GM19035 (cell line): ENCODE data around the gene CCL28.
"Not testable (repeated sequence)": the region's sequence is repeated elsewhere in the genome, so short reads cannot be mapped to it uniquely, and the experiment has no call there.

Experiments used
- ATAC-seq: cut with Tn5 transposase; IDR thresholded peaks from one replicate; pipeline ENCODE4 v1.9.1; 2021; ENCODE audit not compliant: unreplicated experiment

CCL28 gene, protein sequence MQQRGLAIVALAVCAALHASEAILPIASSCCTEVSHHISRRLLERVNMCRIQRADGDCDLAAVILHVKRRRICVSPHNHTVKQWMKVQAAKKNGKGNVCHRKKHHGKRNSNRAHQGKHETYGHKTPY

DNA sequence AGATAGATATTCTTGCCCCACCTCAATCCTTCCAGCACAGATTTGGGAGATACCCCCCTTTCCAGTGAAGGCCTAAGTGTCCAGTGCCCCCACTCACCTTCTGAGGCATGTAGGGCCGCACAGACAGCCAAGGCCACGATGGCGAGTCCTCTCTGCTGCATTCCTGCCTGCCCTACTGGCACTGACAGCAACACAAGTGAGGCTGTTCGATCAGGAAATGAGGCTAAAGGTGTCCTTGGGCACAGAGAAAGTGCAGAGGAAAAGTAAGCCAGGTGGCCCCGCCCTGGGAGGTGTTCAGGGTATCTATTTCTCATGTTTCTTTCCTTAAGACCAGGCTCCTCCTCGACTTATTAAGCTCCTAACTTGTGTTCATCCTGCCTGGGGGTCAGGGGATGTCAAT lies at the start of gene CCL28:
TSS of gene CCL28 (minus strand) at position 236 of the 400 bp plus-strand sequence. CDS start at position 161, 75 bp downstream.
- no peak for ATAC-seq

DNA sequence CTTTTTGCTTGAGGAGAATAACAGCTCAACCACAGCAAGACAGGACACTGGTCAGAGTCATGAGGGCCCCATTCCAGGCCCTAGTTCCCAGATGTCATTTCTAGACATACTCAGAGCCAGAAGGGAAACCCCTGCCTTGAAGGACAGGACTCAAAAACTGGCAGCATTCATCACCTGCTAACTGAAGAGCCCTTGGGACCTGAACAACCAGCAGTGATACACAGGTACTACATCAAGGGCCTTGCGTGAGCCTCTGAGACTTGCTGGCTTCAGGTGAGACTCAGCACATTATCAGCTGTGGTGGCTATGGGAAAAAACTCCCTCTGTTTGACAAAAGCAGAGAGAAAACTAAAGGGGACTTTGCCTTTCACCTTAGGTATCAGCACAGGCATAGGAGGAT lies 48.9 kb upstream of the CCL28 start:
- ATAC-seq, result no peak

DNA sequence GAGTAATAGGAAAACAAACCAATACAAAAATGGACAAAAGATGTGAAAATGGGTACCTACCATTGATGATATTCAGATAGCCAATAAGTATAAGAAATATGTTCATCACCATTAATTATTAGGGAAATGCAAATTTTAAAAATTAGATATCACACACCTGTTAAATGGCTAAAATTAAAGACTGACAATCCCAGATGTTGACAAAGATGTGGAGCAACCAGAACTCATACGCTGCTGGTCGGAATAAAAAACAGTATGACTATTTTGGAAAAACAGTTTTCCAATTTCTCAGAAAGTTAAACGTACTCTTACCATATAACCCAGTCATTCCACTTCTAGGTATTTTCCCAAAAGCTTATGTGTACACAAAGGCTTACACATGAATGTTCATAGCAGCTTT lies 44.4 kb upstream of the CCL28 start:
- no peak for ATAC-seq

DNA sequence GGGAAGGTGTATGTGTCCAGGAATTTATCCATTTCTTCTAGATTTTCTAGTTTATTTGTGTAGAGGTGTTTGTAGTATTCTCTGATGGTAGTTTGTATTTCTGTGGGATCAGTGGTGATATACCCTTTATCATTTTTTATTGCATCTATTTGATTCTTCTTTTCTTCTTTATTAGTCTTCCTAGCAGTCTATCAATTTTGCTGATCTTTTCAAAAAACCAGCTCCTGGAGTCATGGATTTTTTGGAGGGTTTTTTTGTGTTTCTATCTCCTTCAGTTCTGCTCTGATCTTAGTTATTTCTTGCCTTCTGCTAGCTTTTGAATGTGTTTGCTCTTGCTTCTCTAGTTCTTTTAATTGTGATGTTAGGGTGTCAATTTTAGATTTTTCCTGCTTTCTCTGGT lies 29.4 kb upstream of the CCL28 start:
- ATAC-seq, result not testable (repeated sequence)

DNA sequence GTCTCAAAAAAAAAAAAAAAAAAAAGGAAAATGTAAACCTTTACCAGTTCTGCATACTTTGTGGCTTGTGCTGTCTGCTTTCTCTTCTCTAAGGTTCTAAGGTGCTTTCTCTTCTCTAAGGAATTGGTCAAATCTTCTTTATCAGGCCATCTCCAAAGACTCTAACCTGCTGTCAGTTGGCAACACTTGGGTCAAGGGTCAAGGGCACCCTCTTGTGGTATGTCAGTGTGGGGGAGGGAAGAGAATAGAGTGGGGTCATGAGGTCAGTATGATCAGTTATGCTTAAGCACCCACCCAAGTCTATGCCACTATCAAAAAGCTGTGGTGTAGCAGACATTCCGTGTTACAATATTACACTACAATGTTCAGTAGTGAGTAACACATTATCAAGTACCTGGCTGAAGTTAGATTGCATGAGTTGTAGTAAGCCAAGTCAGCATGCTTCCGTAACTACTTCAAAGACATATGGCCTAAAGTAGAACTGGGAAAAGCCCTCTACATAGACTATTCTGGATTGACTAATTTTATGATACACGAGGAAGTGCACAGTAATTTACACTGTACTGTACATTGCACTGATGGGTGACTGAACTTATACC lies 25.0 kb upstream of the CCL28 start:
- ATAC-seq, result no peak

DNA sequence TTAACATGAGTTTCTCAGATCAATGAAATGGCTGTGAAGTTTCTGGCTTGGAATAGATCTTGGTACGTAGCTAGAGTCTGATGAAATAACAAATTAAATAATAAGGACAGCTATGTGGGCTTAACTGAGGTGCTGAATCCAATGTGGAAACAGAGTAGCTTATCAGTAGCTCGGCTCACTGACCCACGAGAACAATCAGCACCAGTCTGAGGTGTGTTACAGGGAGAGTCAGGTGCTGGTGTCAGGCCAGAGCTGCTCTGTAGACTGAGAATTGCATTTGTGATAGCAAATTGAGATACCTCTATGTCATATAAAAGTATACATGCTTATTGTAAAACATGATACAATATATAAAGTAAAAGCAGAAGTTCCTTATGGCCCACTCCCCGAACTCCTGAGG lies 21.2 kb upstream of the CCL28 start:
- no peak for ATAC-seq

DNA sequence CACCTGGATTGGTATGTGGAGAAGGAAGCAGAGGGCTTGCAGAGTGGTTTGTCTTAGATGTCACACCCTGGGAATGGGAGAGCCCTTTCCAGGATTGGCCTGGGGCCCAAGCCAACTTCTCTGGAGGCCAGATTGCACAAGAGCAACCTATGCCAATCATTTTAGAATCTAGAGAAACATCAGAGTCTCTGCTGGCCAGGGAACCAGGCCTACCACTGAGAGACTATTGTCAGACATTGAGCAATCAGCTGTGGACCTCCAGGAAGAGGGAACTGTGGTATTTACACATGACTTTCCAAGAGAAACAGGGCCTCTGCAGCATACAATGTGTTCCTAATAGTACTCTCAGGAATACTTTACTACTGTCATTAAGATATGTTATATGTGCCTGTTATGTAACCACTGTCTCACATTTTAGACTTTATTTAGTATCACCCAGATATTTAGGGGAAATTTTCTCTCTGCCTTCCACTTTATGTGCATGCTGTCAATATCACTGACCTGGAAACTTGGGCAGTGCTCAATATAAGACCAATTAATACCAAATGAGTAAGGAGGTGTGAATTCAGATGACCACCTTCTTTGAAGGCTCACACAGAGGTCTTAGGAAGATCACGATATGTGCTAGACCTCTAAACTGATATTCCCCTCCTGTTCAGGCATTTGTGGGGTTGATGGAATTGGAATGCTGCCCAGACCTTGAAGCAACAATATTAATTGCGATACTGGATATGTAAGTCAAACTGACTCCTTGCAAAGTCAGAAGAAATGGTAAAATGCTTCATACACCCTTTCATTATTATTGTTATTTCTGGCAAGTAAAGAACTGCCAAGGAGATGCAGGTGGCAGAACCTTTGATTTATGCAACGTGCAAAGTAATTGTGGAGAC lies 20.5 kb upstream of the CCL28 start:
- no peak for ATAC-seq

DNA sequence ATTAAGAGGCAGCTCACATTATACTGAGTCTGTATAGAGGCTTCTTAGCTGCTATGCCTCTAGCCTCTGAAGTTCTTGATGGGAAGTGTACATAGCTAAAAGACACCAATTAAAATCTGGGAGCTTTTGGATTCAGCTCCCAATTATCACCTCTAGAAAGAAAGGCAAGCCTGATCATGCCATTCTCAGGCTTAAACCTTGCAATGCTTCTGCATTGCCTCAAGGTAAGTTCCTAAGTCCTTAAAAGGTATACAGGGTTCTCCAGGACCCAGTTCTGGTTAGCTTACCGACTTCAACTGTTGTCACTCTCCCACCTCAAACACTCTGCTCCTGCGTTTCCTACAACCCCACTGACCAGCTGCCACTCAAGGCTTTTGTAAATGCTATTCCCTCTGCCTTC lies 17.5 kb upstream of the CCL28 start:
- no peak for ATAC-seq

DNA sequence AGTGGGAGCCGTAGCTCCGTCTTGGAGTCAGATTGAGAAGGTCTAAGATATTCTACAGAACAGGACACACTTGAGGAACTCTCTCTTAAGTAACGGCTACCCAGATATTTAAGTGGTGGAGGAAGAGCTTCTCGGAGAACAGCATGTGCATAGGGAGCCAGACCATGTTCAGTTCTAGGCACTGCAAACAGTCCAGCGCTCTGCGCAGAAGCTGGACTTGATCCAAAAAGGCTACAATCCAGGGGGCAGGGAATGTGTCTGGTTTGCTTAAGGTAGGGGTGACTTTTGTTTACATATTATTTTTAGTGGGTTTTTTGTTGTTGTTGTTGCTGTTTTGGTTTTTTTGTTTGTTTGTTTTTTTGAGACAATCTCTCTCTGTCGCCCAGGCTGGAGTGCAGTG lies 16.8 kb upstream of the CCL28 start:
- ATAC-seq, result no peak

DNA sequence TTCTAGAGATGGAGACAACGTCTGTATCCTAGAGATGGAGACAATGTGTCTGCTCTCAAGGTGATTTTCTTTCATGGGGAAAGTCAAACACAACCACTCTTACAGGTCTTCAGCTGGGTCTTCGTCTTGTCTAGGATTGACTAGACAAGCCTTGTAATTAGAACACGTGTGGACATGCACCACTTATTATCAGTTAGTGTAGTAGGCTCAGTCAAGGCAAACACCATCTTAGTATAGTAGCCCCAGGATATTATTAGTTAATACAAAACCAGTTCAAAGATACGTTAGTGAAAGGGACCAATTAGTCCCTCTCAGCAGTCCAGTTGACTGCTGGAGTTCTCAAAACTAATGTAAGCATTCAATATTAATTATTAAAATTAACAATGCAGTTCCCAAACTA lies 15.1 kb upstream of the CCL28 start:
- no peak for ATAC-seq

DNA sequence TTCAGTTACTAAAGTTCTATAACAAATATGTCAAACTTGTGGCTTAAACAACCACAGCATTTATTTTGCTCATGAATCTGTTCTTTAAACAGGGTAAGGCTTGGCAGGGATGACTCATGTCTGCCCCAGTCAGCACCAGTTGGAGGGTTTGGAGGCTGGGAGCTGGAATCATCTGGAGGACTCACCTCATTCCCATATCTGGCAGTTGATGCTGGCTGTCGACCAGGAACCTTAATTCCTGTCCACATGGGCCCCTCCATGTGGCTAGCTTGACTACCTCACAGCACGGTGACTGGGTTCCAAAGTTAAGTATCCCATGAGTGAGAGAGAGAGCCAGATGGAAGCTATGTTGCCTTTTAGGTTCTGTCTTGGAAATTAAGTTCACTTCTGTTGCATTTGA lies 13.8 kb upstream of the CCL28 start:
- no peak for ATAC-seq

DNA sequence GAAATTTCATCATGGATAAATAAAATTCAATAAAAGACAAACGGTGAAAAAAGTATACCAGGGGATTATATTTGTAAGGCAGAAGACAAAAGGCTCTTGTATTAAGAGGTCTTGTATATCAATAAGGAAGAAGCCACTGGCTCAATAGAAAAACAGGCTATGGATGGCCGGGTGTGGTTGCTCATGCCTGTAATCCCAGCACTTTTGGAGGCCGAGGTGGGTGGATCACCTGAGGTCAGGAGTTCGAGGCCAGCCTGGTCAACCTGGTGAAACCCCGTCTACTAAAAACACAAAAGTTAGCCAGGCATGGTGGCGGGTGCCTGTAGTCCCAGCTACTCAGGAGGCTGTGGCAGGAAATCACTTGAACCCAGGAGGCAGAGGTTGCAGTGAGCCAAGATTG lies 10.9 kb upstream of the CCL28 start:
- not testable (repeated sequence) for ATAC-seq

DNA sequence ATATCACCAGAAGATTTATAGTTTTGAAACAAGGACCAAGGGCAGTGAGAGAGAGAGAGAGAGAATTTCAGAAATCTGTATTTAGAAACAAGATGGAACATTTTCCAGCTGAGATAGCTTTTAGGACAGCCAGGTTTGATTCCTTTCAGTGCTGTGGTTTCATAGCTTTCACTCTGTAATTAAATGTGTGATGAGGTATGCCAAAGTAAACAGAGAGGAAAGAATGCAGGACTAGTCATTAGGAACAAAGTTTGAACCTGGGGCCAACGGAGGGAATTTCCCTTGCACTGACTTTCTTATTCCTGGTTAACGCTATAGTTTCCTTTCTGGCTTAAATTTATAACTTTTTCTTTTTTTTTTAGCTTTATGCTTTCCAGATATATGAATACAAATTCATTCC lies 10.0 kb upstream of the CCL28 start:
- no peak for ATAC-seq

DNA sequence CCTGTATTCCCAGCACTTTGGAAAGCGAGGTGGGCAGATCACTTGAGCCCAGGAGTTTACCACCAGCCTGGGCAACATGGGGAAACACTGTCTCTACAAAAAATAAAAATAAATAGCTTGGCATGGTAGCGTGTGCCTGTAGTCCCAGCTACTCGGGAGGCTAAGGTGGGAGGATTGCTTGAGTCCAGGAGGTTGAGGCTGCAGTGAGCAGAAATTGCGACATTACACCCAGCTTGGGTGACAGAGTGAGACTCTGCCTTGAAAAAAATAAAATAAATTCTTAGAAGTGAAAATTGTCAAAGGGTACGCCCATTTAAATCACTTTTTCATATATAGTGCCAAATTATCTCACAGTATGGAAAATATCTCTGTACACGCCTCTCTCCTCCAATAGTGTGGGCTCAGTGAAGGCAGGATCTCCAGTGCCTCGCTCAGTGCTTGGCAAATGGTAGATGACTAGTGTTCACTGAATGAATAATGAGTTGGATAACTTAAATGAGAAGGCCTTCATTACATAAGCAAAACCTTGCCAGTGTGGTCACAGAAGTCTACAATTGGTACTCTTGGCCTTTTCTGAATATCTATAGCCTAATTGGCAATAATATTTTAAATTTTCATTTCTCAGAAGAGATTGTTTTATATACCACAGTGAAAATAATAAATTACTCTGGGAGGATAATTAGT lies 9.4 kb upstream of the CCL28 start:
- ATAC-seq, result no peak

DNA sequence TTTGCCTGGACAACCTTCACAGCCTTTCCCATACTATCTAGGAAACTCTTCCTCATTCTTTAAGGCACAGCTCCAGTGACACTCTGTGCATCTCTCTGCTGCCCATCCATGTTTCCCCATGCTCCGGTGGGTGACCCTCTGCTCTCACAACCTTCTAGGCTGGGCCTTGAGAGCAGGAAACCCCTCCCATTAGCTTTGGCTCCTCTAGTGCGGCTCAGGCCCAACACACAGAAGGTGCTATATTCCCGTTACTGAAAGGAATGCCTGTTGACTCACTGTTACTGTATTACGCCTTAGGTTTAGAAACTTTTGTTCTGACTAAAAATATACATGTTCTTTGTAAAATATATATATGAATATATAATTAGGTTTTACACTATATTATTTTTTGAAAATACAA lies 8.1 kb upstream of the CCL28 start:
- ATAC-seq, result no peak

DNA sequence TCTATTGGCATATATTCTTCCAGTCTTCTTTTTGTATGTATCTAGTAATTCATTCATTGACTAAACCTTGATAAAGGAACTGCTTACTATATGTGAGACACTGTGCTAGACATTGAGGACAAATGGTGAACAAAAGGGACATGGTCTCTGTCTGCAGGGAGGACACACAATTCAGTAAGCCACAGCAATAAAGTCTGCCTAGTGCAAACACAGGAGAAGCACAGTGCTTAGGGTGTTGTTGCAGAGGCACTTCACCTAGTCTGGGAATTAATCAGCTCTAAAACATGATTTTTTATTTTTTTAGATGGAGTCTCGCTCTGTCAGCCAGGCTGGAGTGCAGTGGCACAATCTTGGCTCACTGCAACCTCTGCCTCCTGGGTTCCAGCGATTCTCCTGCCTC lies 6.4 kb upstream of the CCL28 start:
- ATAC-seq, result no peak

DNA sequence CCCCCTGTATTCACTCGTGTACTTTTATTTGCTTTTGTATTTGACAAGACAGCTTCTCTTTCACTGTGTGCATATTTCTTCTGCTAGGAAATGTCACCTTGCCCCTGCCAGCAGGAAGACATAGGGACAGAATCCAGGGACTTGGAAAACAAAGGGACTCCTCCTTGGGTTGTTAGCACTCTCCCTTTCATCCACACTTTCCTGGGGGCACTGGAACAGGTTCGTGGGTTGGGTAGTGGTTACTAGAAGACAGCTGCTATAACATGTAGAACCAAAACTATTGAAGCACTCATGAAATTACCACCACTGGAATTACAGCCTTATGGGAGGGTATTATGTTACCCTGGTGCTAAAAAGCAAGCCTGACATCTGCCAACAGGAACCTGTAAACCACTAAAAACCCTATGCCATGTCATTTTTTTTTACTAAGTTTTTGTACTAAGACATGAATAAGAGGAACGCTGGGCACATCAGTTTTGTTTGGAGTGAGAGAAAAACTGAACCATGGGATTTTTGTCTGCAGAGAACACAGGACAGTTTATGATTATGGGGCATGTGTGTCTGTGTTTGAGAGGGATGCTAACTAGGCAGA lies 4.7 kb upstream of the CCL28 start:
- no peak for ATAC-seq

DNA sequence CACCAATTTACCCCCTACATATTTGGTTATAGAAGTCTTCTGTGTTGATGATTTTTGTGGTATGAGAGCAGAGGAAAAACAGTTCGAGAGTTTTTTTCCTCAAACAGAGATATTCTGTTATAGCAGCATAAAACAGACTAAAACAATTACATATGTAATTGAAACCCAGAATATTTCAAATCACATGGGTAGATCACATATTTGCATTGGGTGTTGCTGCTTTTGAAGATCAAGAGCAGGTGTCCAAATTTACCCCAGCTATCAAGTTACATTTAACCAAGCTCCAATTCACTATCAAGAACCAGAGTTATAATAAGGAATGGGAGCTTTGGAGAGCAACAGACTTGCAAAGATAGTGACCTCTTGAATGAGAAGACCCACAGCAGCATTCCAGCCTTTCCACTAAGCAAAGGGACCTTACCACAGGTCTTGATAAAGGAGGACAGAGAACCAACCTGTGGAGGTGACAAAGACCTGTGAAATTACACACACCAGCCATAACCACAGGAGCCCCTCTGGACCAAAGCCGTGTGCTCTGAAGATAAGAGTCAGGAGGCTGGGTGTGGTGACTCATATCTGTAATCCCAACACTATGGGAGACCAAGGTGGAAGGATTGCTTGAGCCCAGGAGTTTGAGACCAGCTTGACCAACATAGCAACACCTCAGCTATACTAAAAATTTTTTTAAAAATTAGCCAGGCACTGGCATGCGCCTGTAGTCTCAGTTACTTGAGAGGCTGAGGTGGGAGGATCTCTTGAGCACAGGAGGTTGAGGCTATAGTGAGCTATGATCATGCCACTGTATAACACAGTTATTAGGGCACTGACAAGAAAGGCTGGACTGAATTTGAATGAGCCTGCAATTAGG lies 4.0 kb upstream of the CCL28 start:
- no peak for ATAC-seq

DNA sequence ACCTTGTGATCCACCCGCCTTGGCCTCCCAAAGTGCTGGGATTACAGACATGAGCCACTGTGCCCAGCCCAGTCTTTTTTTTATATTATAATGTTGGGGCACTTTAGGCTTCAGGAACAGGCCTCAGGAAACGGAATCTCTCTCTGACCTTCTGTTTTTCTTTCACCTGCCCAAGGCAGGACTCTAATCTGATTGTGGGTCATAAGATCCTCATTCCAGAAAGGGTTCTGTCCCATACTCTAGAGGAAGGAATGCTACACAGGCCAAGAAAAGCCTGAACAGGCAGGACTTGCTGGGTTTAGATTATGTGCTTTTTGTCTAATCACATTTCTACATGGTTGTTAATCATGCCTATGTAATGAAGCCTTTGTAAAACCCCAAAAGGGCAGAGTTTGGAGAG lies 1.8 kb upstream of the CCL28 start:
- ATAC-seq, result no peak

DNA sequence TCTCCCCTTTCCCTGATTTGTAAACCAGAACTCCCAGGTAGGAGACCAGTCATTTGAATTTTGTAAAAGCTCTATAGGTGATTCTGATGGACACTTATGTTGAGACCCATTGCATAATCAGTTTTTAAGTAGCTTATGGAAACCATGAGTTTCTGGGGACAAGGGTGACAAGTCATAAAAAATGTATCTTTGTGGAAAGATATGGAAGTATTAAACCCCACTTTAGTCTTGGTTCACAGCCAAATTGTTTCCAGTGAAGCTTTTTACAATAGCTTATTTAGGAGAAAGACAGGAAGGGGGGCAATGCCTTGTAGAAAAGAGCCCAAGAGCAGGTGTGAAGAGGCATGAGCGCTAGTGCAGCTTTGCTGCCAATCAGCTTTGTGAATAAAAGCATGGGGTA lies 453 bp upstream of the CCL28 start:
- ATAC-seq, result no peak
